Measurements from ENCODE around the gene SMPD2. TPM values are rescaled to one million over a fixed set of nuclear protein-coding genes. Genes with fewer than 3 reads are reported as not detected.
A peak's percentile ranks its signal among the peaks of the same experiment; 100 is the strongest.

SMPD2 gene
- total RNA-seq, 1 experiment from 2014 or later = 50.0 TPM

GRCh38 chr6:109396046-109396718, 44.3 kb upstream of the SMPD2 start:
- H3K4me1 ChIP-seq (ENCODE audit: control insufficient read depth, insufficient read depth, low read length) = no peaks in the 10 kb centered on the region
- ChIA-PET CTCF (no interaction called here), POLR2A (no interaction called here)
- BruUV-seq (replicated peaks) = no TSS peak
- intact Hi-C loops (cut with micrococcal nuclease; ENCODE audit: unreplicated experiment) = no loop called here
- no peak for DNase-seq (ENCODE audit: low read depth, low spot score)
- no peak overlapping the region for H3K27ac ChIP-seq (ENCODE audit: low read length)
- no peaks in the 10 kb centered on the region for H3K36me3 ChIP-seq (ENCODE audit: control insufficient read depth, insufficient read depth, low read length)
- no peak for ATAC-seq
- no peaks in the 10 kb centered on the region for H3K9me3 ChIP-seq (ENCODE audit: control insufficient read depth, insufficient read depth, low read depth, low read length)
- in situ Hi-C loops (cut with HindIII; ENCODE audit: low pct_unique_long_range_greater_than_20kb, low sequenced_read_pairs) = no loop called here
- H3K4me3 ChIP-seq (ENCODE audit: low read depth in 2 of 2, low read length in 2 of 2) = no peak overlapping the region
- no peaks in the 10 kb centered on the region for H3K27me3 ChIP-seq (ENCODE audit: control insufficient read depth, insufficient read depth, low read length)
- TF ChIP-seq POLR2AphosphoS5 (IDR thresholded peaks at IDR 0.05; ENCODE audit: low read depth, low read length) (no peak), SIN3A (IDR thresholded peaks at IDR 0.05; ENCODE audit: borderline replicate concordance, insufficient read depth, low read depth, low read length) (no peak), CTCF (IDR thresholded peaks at IDR 0.05) (no peak), TCF7L2 (IDR thresholded peaks at IDR 0.05; ENCODE audit: low read depth, low read length) (no peak)
- TF ChIP-seq, protein P1, sequence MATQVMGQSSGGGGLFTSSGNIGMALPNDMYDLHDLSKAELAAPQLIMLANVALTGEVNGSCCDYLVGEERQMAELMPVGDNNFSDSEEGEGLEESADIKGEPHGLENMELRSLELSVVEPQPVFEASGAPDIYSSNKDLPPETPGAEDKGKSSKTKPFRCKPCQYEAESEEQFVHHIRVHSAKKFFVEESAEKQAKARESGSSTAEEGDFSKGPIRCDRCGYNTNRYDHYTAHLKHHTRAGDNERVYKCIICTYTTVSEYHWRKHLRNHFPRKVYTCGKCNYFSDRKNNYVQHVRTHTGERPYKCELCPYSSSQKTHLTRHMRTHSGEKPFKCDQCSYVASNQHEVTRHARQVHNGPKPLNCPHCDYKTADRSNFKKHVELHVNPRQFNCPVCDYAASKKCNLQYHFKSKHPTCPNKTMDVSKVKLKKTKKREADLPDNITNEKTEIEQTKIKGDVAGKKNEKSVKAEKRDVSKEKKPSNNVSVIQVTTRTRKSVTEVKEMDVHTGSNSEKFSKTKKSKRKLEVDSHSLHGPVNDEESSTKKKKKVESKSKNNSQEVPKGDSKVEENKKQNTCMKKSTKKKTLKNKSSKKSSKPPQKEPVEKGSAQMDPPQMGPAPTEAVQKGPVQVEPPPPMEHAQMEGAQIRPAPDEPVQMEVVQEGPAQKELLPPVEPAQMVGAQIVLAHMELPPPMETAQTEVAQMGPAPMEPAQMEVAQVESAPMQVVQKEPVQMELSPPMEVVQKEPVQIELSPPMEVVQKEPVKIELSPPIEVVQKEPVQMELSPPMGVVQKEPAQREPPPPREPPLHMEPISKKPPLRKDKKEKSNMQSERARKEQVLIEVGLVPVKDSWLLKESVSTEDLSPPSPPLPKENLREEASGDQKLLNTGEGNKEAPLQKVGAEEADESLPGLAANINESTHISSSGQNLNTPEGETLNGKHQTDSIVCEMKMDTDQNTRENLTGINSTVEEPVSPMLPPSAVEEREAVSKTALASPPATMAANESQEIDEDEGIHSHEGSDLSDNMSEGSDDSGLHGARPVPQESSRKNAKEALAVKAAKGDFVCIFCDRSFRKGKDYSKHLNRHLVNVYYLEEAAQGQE (IDR thresholded peaks at IDR 0.05; ENCODE audit: insufficient read depth in 1 of 2, low read depth in 2 of 2, low read length in 1 of 2) = no peak

DNA sequence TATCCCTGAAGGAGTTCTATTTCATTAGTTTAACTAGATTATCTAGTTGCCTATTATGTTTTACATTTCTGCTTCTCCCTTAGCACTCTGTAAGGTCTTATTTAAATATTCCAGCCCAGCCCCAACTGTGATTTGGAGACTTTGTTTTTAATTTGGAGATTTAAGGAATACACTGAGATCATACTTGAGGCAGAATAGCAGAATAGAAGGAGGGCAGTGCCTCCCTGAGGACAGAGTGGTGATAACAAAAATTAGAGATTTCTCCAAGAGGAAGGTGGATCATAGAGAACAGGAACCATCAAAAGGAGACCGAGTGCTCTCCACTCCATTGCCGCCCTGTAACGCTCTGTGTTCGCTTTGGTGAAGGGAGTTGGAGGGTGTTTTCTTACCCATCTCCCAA, 43.5 kb upstream of the SMPD2 start:
- DNase-seq (ENCODE audit: low read depth, low spot score) (no peak), ATAC-seq (peak; percentile 61)
- intact Hi-C loops (cut with micrococcal nuclease; ENCODE audit: unreplicated experiment) (no loop called here), in situ Hi-C loops (cut with HindIII; ENCODE audit: low pct_unique_long_range_greater_than_20kb, low sequenced_read_pairs) (no loop called here)
- POLR2A ChIA-PET = interaction anchor here (0.7 kb wide), 1 partner anchor 1029 kb away, joined by 6 read pairs; no protein-coding TSS in a partner anchor
- CTCF ChIA-PET = no interaction called here
- H3K9me3 ChIP-seq (ENCODE audit: control insufficient read depth, insufficient read depth, low read depth, low read length) = no peaks in the 10 kb centered on the region
- no peak overlapping the region for H3K4me3 ChIP-seq (ENCODE audit: low read depth in 2 of 2, low read length in 2 of 2)
- H3K27ac ChIP-seq (ENCODE audit: low read length) = no peak overlapping the region
- no peaks in the 10 kb centered on the region for H3K4me1 ChIP-seq (ENCODE audit: control insufficient read depth, insufficient read depth, low read length)
- BruUV-seq (replicated peaks) = no TSS peak
- H3K27me3 ChIP-seq (ENCODE audit: control insufficient read depth, insufficient read depth, low read length) = no peaks in the 10 kb centered on the region
- TF ChIP-seq POLR2AphosphoS5 (IDR thresholded peaks at IDR 0.05; ENCODE audit: low read depth, low read length) (no peak), CTCF (IDR thresholded peaks at IDR 0.05) (peak; percentile 58; the same call in 1 of the 2 replicates)
- H3K36me3 ChIP-seq (ENCODE audit: control insufficient read depth, insufficient read depth, low read length) = no peaks in the 10 kb centered on the region
